Measurements from ENCODE around the gene USP28.

The USP28 gene

DNA sequence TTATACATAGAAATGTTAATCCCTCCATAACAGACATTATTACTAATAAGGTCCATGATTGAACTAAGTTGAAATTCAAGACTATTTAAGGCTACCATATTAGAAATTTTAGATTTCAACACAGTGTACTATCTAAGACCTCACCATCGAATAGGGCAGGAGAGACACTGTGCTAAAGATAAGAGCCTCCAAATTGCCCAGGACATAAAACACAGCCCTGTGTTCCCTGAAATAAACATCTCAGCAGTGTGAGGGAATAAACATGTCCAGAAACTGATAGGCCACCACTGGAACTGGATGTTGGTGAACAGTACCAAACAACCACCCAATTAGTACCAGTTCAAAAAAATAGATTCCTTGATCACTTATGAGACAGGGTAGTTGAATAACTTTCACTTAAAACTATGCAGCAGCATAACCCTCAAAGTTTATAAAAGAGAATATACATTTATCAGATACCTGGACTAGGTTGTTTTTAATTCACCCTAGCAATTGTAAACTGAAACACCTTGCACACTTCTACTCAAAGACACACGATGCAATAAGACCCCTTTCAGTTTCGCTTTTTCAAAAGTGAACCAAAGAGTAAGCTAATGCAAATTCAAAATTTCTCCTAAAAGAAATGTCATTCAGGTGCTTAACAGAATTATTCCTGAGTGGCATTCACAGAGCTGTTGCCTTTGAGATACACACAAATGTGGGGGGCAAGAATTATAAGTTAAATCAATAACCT is 34.3 kb downstream of the USP28 start:
- DNase-seq (ENCODE audit: insufficient read length, low spot score) (no peak), FAIRE-seq (no peak)
- TF ChIP-seq POLR2A (IDR thresholded peaks at IDR 0.05; ENCODE audit: low read depth, low read length), result no peak

DNA sequence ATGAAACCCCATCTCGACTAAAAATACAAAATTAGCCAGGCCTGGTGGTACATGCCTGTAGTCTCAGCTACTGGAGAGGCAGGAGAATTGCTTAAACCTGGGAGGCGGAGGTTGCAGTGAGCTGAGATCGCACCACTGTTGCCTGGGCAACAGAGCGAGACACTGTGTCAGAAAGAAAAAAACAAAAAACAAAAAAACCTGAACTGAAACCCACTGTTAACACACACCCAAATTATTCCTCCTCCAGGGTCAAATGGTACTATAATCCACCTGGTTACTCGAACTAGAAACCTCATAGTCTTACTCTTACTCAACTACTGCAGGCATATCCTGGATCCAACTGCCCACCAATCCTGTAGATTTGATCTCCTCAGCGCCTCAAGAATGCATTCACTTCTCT is 35.5 kb downstream of the USP28 start:
- no peak for TF ChIP-seq POLR2A (IDR thresholded peaks at IDR 0.05; ENCODE audit: low read depth, low read length)
- FAIRE-seq (no peak), DNase-seq (ENCODE audit: insufficient read length, low spot score) (no peak)

DNA sequence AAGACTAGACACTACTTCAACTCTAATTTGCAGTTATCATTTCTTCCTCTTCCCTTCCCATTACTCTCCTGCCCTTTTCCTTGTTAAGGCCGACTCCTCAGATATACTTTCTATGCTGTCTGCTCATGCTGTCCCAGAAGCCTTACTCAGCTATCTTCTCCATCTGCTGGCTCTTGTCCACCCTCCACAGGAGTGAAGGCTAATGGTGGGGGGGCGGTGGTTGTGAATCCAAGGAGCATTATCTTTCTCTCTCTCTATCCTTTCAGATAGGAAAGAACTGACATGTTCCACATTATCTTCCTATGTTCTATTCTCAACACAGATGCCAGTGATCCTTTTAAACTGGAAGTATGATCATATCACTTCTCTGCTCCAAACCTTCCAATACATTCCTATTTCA is 37.4 kb downstream of the USP28 start:
- no peak for TF ChIP-seq POLR2A (IDR thresholded peaks at IDR 0.05; ENCODE audit: low read depth, low read length)
- FAIRE-seq, result no peak
- no peak for DNase-seq (ENCODE audit: insufficient read length, low spot score)

DNA sequence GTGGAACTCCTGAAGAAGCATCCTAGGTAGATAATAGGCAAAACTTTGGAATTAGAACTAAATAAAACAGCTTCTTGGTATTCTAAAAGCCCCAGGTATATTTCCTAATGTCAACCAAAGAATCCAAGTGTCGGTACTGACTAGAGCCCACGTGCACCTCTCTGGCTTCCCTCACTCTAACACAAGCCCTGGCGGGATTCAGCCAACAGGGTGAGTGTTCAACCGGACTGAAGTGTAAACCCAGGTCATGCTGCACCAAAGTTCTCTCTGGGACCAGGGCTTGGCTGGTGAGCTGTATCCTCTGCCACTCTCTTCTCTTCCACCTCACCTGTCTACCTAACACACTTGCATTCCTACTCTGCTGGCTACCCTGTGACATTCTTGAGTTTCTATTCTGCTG is 40.1 kb downstream of the USP28 start:
- TF ChIP-seq POLR2A (IDR thresholded peaks at IDR 0.05; ENCODE audit: low read depth, low read length), result no peak
- DNase-seq (ENCODE audit: insufficient read length, low spot score) (no peak), FAIRE-seq (no peak)

DNA sequence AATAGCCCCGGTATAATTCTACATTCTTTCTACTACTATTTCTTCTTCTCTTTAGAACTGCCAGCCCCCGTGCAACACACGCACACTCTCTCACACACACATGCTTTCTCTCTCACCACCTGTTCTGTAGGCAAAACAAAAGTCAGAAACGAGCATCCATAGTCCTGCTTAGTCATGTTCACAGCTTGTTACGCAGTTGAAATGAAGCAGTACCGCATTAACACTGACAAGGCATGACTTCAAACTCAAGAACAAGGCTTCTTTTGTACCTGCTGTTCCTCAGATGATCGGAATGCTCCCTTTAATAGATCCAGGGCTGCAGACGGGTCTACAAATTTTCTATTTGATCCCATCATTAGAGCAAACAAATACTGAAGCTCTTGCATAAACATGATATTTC is 42.2 kb downstream of the USP28 start:
- FAIRE-seq, result no peak
- no peak for TF ChIP-seq POLR2A (IDR thresholded peaks at IDR 0.05; ENCODE audit: low read depth, low read length)
- DNase-seq (ENCODE audit: insufficient read length, low spot score), result no peak

DNA sequence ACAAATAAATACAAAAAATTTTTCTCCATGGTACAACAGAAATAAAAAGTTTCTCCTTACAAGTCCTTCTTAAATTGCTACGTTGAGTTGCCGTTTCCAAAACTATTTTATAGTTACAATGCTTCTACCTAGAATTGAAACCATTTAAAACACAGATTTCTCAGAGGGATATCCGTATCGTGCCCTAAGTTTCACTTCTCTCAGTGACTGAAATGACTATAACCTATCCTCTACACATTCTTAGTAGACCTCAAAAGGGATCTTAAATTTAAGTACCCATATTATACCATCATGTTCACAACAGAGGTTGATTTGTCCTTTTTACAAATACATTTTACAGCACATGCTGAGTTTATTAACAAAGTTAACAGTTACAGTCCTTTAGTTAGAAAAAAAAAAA is 44.1 kb downstream of the USP28 start:
- FAIRE-seq (no peak), DNase-seq (ENCODE audit: insufficient read length, low spot score) (no peak)
- TF ChIP-seq POLR2A (IDR thresholded peaks at IDR 0.05; ENCODE audit: low read depth, low read length), result no peak

DNA sequence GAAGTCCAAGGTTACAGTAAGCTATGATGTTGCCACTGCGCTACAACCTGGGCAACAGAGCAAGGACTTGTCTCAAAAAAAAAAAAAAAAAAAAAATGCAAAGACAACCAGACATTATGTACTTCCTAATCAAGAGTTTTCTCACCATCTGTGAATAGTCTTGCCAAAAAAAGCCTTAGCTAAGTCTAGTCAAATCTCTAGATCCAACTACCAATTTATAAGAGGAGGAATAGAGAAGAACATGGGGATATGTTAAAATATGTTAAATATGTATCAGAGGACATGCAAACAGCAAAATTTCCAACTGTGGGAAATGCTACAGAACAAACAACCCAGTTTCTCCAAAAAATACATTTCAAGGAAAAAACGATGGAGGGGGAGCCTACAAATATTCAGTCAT is 45.6 kb downstream of the USP28 start:
- no peak for TF ChIP-seq POLR2A (IDR thresholded peaks at IDR 0.05; ENCODE audit: low read depth, low read length)
- FAIRE-seq (no peak), DNase-seq (ENCODE audit: insufficient read length, low spot score) (no peak)

DNA sequence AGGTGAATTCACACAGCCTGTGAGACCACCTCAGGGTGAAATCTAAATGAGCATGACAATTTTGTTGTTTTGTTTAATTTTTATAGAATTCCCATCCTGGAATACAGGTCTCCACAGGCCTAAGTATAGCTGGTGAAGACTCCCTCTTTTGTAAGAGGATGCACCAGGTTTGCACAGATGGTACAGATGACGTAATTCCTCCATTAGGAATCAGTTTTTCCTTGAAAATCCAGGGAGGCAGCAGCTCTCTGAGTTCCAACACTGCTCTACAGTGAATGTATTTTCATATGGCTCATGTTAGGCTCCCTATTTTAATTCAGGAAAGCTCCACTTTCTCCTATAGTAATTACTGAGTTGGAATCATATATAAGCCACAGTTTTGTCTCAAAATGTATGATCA is 47.2 kb downstream of the USP28 start:
- no peak for DNase-seq (ENCODE audit: insufficient read length, low spot score)
- no peak for FAIRE-seq
- TF ChIP-seq POLR2A (IDR thresholded peaks at IDR 0.05; ENCODE audit: low read depth, low read length), result no peak

DNA sequence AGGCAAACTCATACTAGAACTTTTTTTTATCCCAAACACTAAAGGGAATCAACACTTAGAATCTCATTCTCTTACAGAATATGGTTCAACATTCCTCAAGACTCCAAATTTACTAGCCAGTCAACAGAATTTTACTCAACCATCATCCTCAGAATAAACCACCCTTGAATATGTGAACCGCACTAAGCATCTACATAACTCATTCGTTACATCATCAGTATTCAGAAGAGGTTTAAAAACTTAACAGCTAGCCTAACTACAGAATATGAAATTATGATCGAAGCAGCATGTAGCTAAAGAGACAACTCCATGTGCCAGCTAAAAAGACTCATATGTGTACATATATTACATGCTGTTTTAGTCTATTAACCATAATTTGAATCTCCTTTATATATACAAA is 47.9 kb downstream of the USP28 start:
- no peak for TF ChIP-seq POLR2A (IDR thresholded peaks at IDR 0.05; ENCODE audit: low read depth, low read length)
- FAIRE-seq, result no peak
- DNase-seq (ENCODE audit: insufficient read length, low spot score), result no peak

DNA sequence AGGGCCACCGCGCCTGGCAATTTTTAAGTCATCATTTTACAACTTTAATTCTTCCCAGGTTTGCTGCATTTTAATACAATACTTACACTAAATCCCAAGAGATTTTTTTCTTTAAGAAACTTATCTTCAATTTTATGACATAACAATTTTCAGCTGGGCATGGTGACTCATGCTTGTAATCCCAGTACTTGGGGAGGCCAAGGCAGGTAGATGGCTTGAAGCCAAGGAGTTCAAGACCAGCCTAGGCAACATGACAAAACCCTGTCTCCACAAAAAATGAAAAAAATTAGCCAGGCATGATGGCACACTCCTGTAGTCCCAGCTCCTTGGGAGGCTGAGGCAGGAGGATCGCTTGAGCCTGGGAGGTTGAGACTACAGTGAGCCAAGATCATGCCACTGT is 56.9 kb downstream of the USP28 start:
- FAIRE-seq (no peak), DNase-seq (ENCODE audit: insufficient read length, low spot score) (no peak)
- no peak for TF ChIP-seq POLR2A (IDR thresholded peaks at IDR 0.05; ENCODE audit: low read depth, low read length)

DNA sequence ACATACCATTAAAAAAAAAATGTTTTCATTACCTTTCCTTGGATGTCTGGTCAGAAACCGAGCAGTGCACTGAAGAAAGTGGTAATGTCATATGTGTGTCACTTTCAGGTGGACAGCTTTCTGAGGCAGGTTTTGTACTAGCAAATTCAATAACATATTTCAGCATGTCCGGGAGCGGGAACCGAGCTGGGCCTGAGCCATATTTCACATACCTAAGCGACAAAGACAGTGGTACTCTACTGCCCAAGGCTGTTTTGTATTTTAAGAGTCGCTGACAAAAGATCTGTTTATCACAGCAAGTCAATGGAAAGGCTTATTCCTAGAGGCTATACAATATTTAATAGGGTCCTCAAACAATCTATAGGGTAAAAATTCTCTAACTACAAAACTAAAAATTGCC is 57.7 kb downstream of the USP28 start:
- TF ChIP-seq POLR2A (IDR thresholded peaks at IDR 0.05; ENCODE audit: low read depth, low read length), result no peak
- no peak for DNase-seq (ENCODE audit: insufficient read length, low spot score)
- FAIRE-seq, result no peak

DNA sequence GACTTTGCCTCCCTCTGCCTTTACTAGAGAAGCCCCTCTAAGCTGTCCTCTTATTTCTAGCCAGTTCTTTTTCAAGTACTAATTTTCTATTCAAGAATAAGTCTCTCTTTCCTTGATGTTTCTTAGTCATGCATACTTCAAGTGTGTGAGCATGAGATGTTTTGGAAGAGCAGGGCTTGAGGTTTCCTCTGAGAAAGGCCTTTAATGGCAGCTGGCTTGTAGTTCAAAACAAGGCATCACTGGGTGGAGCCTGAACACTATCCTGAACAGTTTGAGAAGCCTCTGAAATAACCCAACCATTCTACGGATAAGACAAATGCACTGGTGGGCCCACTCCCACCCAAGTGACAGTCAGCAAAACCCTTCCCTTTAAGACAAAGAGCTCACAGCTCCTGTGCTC is 58.2 kb downstream of the USP28 start:
- no peak for DNase-seq (ENCODE audit: insufficient read length, low spot score)
- no peak for TF ChIP-seq POLR2A (IDR thresholded peaks at IDR 0.05; ENCODE audit: low read depth, low read length)
- no peak for FAIRE-seq

DNA sequence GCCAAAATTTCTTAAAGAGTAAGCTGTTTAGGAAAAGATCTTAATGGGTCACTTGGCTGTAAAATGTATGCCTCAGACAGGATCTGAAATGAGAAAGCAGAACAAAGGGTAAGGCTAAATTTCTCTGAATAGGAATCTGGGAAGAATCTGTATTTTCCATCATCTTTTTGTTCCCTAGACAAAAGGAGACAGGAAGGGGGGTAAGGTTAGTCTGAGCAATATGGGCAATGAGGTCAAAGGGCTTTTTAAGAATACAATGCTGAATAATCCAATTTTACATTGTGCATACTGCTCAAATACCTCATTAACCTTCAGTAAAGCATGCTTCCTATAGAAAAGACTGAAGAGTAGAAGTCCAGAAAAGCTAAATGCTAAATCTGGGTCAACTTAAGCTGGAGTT is 61.2 kb downstream of the USP28 start:
- FAIRE-seq (no peak), DNase-seq (ENCODE audit: insufficient read length, low spot score) (no peak)
- no peak for TF ChIP-seq POLR2A (IDR thresholded peaks at IDR 0.05; ENCODE audit: low read depth, low read length)

DNA sequence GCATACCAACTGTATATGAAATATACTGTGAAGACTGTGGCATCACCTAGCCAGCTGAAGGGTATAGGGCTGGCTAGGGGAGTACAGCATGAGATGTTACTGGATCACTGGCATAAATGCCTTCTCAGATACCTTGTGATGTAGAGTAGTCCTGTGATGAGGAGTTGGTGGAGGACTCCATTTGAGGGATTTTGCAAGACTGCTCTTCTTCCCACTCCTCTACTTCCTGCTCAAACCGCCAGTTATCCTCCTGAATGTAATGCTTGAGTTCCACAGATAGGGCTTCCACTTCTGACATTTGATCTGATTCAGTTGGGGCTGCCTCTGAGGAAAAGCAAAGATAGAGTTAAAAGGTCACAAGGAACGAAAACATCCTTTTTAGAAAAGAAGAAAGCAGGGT is 66.4 kb downstream of the USP28 start:
- FAIRE-seq (no peak), DNase-seq (ENCODE audit: insufficient read length, low spot score) (no peak)
- no peak for TF ChIP-seq POLR2A (IDR thresholded peaks at IDR 0.05; ENCODE audit: low read depth, low read length)

DNA sequence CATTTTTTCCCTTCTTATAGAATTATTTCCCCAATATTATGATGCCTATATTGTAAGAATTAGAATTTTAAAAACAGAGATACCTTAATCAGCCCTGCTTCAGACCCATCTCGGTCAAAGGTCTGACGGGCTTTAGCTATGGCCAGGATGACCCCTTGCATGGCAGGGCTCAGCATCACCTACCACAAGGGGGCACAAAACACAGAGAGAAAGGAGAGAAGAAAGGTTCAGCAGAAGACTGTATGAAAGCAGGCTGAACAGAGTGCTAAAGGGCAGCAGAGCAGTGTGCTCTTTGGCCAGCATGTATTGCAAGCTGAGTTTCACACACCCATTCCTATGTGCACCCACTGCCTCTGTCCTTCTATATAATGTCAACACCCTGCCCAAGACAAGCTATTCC is 69.0 kb downstream of the USP28 start:
- FAIRE-seq (no peak), DNase-seq (ENCODE audit: insufficient read length, low spot score) (peak; percentile 10)
- TF ChIP-seq POLR2A (IDR thresholded peaks at IDR 0.05; ENCODE audit: low read depth, low read length), result no peak

DNA sequence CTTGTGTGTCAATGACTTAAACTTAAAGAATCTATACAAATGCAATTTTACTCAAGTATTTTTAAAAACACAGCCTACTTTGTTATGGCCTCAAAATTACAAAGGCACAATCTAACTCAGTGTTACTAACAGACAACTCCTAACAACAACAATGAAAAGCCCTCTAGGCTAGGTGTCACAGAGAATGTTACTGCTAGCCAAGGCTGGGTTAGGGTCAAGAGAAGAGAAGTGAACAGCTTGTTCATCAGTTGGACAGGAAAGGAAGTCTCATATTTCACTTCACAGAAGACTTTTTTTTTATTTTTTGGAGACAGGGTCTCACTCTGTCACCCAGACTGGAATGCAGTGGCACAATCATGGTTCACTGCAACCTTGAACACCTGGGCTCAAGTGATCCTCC is 69.7 kb downstream of the USP28 start:
- no peak for DNase-seq (ENCODE audit: insufficient read length, low spot score)
- FAIRE-seq, result no peak
- TF ChIP-seq POLR2A (IDR thresholded peaks at IDR 0.05; ENCODE audit: low read depth, low read length), result no peak

Data from H54 (cell line).